ENCODE data around the gene STYXL2.

DNA sequence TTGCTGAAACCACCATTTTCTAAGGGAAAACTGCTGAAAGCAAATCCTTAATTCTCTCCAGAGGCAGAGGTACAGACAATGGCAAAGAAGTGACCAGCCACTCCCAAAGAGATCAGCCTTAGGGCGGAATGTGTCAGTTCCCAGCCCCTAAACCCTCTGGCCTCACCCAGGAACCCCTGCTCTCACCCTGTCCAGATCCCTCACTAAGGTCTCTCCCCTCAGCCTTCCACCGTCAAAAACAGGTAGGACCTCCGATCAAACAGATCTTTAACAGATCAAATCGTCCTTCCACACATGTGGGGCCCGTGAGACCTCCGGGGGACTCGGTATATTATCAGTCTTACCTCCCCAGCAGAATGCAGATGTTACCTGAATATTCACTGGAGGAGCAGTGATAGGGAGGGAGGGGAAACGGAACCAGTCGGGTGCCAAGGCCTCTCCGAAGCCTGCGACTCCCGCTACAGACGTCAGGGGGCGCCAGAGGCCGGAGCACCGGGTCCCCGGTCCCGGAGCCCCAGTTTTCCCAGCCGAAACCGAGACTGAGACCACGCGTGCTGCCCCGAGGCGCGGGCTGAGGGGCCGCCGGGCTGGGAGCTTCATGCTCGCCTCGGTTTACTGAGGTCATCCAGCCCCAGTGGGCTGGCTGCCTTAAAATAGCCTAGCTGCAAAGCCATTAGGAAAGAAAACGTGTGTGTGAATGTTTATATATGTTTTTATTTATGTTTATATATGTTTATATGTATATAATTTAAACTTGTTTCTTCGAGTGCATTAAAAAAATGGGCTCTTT is 27.3 kb upstream of the STYXL2 start:
- TF ChIP-seq, protein P1, sequence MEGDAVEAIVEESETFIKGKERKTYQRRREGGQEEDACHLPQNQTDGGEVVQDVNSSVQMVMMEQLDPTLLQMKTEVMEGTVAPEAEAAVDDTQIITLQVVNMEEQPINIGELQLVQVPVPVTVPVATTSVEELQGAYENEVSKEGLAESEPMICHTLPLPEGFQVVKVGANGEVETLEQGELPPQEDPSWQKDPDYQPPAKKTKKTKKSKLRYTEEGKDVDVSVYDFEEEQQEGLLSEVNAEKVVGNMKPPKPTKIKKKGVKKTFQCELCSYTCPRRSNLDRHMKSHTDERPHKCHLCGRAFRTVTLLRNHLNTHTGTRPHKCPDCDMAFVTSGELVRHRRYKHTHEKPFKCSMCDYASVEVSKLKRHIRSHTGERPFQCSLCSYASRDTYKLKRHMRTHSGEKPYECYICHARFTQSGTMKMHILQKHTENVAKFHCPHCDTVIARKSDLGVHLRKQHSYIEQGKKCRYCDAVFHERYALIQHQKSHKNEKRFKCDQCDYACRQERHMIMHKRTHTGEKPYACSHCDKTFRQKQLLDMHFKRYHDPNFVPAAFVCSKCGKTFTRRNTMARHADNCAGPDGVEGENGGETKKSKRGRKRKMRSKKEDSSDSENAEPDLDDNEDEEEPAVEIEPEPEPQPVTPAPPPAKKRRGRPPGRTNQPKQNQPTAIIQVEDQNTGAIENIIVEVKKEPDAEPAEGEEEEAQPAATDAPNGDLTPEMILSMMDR (conservative IDR thresholded peaks at IDR 0.05; ENCODE audit: low read depth, low read length), result peak; percentile 91
- TF ChIP-seq RFX5 (IDR thresholded peaks at IDR 0.05; ENCODE audit: low read depth, low read length) (no peak), MAFK (IDR thresholded peaks at IDR 0.05; ENCODE audit: low read depth, low read length) (no peak), CHD1 (IDR thresholded peaks at IDR 0.05; ENCODE audit: low read depth, low read length) (no peak)

Data from IMR-90 (cell line).